NCI-H128 (cell line): Measurements from ENCODE around the gene NDUFA11.
"Not testable (repeated sequence)": the region's sequence is repeated elsewhere in the genome, so short reads cannot be mapped to it uniquely, and the experiment has no call there.

Experiments
- DNase-seq: peaks from one replicate; lab custom pipeline; 2025; ENCODE audit not compliant: unreplicated experiment; lab: John Stamatoyannopoulos, UW

NDUFA11 gene

DNA sequence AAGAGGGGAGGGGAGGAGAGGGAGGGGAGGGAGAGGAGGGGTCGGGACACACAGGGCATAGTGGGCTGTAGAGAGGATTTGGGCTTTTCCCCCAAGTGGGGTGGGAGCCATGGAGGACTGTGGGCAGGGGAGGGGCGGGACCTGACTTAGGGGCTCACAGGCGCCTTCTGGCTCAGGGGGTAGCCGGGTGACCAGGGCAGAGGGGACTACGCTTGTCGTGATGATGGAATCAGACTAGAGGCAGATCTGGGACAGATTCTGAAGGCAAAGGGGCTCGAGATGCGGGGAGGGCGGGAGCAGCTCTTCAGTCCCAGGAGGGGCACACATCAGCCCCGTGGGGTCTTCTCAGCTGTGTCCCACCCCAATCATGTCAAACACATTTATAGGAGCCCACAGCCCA, 13.5 kb downstream of the NDUFA11 start:
- DNase-seq, result no peak

DNA sequence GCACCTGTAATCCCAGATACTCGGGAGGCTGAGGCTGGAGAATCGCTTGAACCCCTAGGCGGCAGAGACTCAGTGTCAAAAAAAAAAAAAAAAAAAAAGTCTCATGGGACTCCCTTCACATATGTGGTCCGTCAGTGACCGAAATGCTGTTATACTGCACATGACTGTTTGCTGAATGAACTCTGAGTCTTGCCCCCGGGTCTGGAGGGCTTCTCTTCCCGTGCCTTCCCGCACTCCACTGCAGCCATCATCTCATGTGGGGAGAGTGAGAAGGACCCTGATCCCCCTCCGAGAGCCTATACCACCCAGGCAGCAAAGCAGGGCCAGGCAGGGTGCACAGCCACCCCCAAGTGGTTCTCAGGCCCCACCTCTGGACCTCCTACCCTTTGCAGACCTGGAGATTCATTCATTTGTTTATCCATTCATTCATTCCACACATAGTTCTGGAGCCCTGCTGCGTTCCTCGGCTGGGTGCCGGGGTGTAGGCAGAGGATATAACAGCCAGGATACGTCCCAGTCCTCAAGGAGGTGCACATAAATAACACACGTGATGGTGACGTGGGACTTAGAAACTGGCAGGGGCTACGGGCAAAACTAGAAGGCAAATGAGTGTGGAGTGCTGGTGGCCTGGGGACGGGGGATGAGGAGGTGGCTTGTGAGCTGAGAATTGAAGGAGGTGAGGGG, 14.2 kb downstream of the NDUFA11 start:
- no peak for DNase-seq

DNA sequence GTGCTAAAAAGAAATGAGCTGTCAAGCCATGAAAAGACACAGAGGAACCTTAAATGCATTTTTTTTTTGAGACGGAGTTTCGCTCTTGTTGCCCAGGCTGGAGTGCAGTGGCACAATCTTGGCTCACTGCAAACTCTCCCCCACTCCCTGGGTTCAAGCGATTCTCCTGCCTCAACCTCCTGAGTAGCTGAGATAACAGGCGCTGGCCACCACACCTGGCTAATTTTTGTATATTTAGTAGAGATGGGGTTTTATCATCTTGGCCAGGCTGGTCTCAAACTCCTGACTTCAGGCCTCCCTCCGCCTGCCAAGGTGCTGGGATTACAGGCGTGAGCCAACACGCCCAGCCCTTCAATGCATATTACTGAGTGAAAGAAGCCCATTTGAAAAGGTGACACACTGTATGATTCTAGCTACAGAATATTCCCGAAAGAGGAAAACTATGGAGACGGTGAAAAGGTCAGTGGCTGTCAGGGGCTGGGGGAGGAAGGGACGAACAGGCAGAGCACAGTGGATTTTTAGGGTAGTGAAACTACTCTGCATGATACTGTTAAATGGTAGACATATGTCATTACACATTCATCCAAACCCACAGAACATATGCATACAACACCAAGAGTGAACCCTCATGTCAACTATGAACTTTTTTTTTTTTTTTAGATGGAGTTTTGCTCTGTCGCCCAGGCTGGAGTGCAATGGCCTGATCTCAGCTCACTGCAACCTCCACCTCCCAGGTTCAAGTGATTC, 19.4 kb downstream of the NDUFA11 start:
- not testable (repeated sequence) for DNase-seq

DNA sequence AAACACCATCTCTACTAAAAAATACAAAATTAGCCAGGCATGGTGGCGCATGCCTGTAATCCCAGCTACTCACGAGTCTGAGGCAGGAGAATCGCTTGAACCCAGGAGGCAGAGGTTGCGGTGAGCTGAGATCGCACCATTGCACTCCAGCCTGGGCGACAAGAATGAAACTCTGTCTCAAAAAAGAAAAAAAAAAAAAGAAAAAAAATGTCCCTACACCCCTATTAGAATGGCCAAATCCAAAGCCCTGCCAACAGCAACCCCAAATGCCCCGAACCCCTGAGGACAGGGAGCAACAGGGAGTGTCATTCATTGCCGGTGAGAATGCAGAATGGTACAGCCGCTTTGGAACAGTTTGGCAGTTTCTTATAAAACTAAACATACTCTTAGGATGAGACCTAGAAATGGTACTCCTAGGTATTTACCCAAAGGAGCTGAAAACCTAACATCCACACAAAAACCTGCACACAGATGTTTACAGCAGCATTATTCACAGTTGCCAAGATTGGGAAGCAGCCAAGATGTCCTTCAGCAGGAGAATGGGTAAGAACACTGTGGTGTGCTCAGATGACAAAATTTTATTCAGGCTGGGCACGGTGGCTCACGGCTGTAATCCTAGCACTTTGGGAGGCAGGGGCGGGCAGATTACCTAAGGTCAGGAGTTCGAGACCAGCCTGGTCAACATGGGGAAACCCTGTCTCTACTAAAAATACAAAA, 20.3 kb downstream of the NDUFA11 start:
- not testable (repeated sequence) for DNase-seq

DNA sequence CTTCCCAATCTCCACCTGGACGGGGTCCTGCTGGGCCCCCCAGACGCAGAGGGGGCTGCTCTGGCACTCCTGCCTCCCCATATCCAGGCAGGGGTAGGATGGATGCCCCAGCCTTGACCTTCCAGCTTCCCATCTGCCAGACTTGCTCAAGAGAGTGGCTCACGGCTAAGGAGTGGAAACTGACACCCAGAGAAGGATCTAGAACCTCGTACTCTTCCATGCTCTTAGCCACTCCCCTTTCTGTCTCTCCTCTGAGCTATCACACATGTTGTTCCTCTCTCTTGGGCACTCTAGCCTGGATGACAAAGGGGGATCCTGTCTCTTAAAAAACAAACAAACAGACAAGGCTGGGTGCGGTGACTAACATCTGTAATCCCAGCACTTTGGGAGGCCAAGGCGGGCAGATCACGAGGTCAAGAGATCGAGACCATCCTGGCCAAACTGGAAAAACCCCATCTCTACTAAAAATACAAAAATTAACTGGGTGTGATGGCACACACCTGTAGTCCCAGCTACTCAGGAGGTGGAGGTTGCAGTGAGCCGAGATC, 21.1 kb downstream of the NDUFA11 start:
- no peak for DNase-seq

DNA sequence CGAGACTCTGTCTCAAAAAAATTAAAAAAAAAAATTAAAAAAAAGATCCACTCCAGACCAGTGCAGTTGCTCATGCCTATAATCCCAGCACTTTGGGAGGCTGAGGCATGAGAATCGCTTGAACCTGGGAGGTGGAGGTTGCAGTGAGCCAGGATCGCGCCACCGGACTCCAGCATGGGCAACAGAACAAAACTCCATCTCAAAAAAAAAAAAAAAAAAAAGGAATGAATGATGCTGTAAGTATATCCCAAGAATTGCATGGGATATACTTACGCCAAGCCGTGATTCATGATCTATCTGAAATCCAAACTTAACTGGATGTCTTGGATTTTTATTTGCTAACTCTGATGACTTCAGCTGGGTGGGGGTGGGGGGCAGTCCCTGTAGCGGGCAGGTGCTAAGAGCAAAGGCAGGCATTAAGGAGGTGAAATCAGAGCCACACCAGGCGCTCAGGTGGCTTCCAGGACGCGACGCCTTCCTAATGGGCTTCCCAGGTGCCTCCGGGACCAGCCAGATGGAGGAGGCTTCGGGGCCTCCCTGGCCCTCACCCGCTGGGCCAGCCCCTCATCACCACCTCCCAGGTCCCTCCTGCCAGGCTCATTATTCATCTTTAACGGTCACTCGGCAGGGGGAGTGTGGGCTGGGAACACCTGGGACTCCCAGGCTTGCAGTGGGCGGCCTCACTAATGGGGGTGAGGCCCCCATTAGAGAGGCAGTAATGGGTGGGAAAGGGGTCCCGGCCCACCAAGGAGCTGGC, 21.9 kb downstream of the NDUFA11 start:
- no peak for DNase-seq

DNA sequence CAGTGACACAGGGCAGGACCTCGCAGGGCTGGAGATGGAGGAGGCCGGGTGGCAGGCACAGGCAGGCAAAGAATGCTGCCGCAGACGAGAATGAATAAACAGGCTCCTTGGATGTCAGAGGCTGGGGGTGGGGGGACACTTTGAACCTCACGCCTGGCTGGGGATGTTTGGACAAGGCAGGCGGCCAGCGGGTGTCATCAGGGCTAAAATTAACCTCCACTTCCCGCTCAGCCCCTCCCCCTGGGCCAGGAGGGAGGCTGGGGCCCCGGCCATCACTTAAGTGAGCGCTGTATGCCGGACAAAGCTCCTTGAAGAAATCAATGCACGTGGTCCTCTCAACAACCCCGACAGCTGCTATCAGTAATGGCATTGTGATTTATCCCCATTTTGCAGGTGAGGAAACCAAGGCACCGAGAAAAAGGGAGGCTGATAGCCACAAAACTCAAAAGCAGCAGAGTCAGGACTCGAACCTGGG, 22.9 kb downstream of the NDUFA11 start:
- no peak for DNase-seq

DNA sequence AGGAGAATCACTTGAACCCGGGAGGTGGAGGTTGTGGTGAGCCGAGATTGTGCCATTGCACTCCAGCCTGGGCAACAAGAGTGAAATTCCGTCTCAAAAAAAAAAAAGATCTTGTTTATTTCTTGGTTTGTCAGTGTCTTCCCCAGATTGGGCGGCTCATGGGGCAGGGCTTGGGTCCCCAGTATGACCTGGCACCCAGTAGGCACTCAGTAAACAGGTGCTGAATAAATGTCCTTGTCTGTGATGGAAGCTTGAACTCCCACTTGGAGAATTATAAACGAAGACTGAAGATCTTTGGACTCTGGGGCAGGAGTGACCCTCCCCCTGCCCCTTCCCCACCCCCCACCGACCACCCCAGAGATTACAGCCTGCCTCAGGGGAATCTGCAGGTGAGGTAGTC, 23.4 kb downstream of the NDUFA11 start:
- DNase-seq, result no peak

DNA sequence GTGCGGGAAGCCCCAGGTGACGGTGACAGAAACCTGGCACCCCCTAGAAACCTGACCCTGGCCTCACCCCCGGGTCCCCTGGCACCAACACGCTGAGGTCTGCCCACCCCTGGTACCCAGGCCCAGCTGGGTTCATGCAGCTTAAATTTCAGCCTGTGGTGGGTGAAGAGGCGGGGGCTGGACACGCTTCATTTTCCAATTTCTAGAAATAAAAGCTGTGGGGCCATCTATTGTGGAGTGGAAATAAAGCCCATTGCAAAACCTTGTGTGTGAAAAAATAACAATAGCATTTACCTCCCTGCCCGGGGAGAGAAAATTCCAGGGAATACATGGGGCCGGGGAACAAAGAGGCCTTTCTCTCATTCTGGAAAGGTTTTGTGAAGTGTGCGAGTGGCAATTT, 25.7 kb downstream of the NDUFA11 start:
- no peak for DNase-seq

DNA sequence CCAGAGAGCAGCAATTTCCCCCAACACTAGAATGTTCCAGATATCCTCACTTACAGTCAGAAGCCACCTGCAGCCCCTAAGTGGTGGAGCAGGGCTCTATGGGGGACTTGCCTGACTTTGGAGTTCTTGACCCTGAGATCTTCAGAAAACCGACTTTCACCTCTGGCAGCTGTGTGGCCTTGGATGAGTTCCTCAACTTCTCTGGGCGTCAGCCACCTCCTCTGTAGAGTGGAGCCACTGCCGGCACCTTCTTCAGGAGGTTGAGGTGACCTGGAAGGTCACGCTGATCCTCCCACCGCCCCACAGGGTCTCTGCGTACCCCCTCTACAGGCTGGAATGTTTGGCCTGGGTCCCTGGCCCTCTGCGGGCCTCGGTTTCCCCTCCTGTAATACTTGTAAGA, 26.2 kb downstream of the NDUFA11 start:
- DNase-seq, result no peak

DNA sequence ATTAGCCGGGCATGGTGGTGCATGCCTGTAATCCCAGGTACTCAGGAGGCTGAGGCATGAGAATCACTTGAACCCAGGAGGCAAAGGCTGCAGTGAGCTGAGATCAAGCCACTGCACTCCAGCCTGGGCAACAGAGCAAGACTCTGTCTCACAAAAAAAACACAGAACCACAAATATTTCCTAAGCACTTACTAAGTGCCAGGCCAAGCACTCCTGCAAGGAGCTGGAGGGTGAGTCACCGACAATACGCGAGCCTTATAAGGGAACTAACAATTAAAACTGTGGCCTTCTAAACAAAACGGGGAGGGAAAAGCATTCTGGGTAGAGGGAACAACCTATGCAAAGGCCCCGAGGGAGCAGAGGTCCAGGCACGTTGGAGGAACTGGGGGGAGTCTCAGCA, 29.1 kb downstream of the NDUFA11 start:
- not testable (repeated sequence) for DNase-seq

DNA sequence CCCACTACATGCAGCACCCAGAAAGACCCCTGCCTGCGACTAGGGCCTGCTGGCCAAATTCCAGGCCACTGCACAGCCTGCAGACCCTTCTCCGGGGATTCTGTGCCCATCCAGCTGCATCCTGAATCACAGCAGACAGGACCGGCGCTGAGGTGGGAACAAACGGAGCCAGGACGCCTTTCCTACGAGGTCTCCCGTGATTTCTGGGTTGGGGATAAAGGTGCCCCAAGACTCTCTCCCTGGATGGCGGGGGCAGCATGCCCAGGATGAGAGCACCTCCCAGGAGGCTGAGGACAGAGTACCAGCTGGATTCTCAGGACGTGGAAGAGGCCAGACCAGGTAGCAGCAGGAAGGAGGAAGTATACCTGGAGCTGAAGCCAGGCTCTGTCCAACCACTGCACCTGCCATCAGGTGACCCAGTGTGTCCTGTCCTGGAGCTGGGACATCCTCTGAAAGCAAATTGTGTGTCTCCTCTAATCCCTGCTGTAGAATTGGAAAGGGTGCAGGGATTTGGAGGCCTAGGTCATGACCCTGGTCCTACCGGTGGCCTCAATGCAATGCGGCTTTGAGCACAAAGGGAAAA, 29.9 kb downstream of the NDUFA11 start:
- DNase-seq, result no peak

DNA sequence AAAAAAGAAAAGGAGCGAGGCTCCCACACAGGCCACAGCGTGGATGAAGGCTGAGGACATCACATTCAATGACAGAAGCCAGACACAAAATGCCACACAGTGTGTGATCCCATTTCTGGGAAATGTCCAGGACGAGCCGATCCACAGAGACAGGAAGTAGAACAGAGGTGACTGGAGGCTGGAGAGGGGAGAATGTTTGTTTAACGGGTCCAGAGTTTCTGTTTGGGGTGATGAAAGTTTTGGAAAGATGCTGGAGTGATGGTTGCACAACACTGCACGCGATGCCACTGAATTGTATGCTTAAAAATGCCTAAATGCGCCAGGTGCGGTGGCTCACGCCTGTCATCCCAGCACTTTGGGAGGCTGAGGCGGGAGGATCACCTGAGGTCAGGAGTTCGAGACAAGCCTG, 32.6 kb downstream of the NDUFA11 start:
- no peak for DNase-seq

DNA sequence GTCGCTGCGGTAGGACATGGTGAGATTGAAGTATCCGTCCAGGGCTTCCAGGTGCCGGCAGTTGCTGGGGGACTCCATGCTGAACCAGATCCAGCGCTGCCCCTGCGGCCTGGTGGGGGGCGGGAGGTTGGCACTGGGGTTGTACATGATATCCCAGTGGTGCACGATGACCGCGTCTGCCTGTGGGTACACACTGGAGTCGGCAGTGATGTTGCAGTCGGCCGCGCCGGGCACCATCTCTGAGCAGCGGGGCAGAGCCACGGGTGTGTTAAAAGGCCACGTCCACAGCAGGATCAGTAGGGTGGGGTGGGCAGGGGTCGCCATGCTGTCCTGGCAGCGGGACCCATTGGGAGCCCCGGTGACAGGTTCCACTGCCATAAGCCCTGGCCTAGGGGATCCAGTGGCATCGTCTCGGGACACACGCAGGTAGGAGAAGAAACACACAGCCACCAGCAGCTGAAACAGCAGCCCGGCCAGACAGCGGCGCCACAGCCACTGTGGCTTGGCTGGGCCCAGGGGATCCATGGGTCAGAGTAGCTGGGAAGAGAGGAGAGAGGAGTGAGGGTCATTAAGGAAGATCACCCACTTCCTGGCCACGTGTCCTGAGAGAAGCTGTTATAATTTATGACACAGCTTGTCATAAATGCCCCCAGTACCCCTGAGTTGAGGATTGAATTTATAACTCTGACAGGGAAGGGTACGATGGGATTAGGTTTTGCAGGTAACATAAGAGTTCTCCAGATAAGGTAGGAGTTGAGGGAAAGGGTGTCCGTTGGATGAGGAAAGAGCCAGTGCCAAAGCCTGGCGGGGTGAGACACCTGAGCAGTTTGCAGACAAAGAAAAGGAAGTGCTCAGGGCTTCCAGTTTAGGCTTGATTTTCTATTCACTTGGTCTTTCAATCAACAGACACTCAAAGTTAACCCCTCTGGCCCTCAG, 36.1 kb downstream of the NDUFA11 start:
- no peak for DNase-seq

DNA sequence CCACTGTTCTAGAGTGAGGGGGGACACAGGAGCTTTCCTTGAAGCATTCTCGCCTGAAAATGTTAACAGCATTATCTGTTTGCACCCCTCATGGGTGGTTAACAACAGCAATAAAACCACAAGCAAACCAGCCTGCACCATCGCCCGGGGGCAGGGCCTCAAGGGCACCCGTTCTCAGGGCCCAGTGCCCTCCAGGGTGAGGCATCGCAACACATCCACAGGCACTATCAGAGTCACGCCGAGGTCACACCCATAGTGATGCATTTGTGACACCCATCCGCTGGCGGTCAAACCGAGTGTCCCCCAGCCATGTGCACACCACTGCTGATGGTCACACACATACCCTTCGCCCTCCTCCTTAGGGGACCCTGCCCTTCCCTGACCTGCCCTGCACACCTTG, 37.8 kb downstream of the NDUFA11 start:
- DNase-seq, result no peak

DNA sequence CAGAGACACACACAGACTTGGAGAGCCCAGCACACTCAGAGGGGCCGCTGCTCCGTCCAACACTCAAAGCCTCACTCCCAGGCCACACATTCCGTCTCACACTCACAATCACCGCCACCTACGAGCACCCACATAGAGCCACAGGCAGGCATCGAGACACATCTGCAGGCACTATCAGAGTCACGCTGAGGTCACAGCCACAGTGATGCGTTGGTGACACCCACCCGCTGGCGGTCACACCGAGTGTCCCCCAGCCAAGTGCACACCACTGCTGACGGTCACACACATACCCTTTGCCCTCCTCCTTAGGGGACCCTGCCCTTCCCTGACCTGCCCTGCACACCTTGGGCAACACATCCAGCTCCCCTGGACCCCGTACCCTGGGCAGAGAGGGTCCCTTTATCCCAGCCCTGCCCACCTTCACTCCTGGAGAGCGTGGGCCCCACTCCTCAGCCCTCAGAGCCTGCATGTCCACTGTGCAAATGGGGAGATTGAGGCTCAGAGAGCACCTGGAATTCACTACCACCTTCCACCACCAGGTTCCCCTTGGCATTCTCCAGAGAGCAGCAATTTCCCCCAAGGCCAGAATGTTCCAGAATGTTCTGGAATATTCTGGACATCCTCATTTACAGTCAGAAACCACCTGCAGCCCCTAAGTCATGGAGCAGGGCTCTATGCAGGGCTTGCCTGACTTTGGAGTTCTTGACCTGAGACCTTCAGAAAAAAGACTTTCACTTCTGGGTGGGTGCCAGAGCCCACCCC, 38.7 kb downstream of the NDUFA11 start:
- no peak for DNase-seq

DNA sequence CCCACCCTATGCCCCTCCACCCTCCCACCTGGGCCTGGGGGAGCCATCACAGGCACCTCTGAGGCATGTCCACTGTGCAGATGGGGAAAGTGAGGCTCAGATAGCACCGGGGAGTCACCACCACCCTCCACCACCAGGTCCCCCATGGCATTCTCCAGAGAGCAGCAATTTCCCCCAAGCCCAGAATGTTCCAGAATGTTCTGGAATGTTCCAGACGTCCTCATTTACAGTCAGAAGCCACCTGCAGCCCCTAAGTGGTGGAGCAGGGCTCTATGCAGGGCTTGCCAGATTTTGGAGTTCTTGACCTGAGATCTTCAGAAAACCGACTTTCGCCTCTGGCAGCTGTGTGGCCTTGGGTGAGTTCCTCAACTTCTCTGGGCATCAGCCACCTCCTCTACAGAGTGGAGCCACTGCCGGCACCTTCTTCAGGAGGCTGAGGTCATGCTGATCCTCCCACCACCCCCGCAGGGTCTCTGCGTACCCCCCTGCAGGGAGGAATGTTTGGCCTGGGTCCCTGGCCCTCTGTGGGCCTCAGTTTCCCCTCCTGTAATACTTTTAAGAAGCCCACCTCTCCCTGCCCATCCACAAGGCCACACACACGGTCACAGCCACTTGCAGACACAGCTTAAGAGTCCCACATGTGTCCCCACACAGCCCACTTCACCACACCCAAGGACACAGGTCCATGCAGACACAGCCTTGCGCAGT, 39.4 kb downstream of the NDUFA11 start:
- DNase-seq, result no peak

DNA sequence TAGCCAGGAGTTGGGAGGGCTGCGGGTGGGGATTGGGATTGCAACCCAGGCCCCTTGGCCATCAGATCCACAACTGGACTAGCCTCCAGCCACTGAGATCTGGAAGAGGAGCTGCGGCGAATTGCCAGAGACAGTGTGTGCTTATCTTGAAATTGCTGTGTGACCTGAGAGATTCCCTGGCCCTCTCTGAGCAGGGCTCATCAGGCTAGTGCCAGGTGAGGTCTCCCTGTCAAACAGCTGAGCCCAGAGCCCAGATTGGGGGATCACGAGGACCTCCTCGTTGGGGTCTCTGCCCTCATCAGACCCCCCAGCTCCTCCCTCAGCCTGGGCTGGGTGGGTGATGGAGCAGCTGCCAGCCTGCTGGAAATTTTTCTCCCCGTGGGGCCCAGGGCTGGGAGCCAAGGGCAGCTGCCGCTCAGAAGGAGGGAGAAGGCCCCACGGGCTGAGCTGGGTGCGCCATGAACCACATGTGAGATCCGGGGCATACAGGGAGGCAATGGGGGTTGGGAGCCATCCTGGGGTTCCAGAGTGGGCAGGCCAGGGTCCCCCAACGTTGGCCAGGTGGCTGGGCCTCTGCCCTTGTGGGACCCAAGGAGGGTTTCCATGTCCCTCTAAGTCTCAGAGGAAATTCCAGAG, 40.4 kb downstream of the NDUFA11 start:
- no peak for DNase-seq
